SU-DHL-6 (cell line): ENCODE measurements around the gene FRMD3.

ENCODE experiments used
- H2AFZ ChIP-seq: fragments of 200-600 bp; sonication (generic); 2 replicates; pipeline ENCODE4 v1.6.1; 2014; ENCODE audit warnings: low read depth, mild to moderate bottlenecking, moderate library complexity, mixed read lengths, antibody characterized with exemption, low read length; ENCODE audit not compliant: severe bottlenecking
- H3F3A ChIP-seq: fragments of 200-600 bp; shearing (Covaris generic); 2 replicates; pipeline ENCODE4 v1.6.0; 2016; ENCODE audit warnings: antibody characterized with exemption, mild to moderate bottlenecking; ENCODE audit not compliant: insufficient read depth
- H3K27ac ChIP-seq: fragments of 200-600 bp; sonication (generic); 2 replicates; pipeline ENCODE4 v1.5.1; 2016; ENCODE audit warnings: low read depth, mild to moderate bottlenecking, low read length, moderate library complexity, mixed read lengths
- H3K27me3 ChIP-seq: fragments of 200-600 bp; sonication (generic), shearing (Covaris generic); 2 replicates; pipeline ENCODE4 v1.6.0; 2014; ENCODE audit warnings: mild to moderate bottlenecking, low read length
- H3K36me3 ChIP-seq: fragments of 200-600 bp; sonication (generic); 2 replicates; pipeline ENCODE4 v1.6.1; 2014; ENCODE audit warnings: mild to moderate bottlenecking, low read length, mixed read lengths
- H3K4me2 ChIP-seq: fragments of 300-600, 200-600 bp; shearing (Covaris generic), sonication (generic); 2 replicates; pipeline ENCODE4 v1.6.0; 2014; ENCODE audit warnings: low read length, low read depth, mild to moderate bottlenecking; ENCODE audit not compliant: poor library complexity, severe bottlenecking
- H3K4me3 ChIP-seq: fragments of 200-600 bp; sonication (generic); 2 replicates; pipeline ENCODE4 v1.5.1; 2014; ENCODE audit warnings: antibody characterized with exemption, low read length, mild to moderate bottlenecking, mixed read lengths; ENCODE audit not compliant: insufficient read depth, poor library complexity, severe bottlenecking
- H3K79me2 ChIP-seq: fragments of 200-600 bp; sonication (generic); 2 replicates; pipeline ENCODE4 v1.6.1; 2014; ENCODE audit warnings: mild to moderate bottlenecking, low read length, moderate library complexity; ENCODE audit not compliant: insufficient read depth
- H3K9ac ChIP-seq: fragments of 200-600 bp; sonication (generic); 2 replicates; pipeline ENCODE4 v1.7.0; 2014; ENCODE audit warnings: mild to moderate bottlenecking, low read length
- H3K9me2 ChIP-seq: fragments of 200-600 bp; sonication (generic); replicated peaks from 2 replicates; pipeline ENCODE4 v1.6.1; 2014; ENCODE audit warnings: low read length; ENCODE audit not compliant: insufficient read depth
- H3K9me3 ChIP-seq: fragments of 200-600 bp; sonication (generic); 2 replicates; pipeline ENCODE4 v1.6.1; 2014; ENCODE audit warnings: low read length, mixed read lengths; ENCODE audit not compliant: insufficient read depth
- H4K20me1 ChIP-seq: fragments of 200-600 bp; sonication (generic); 2 replicates; pipeline ENCODE4 v1.6.1; 2014; ENCODE audit warnings: low read depth, mild to moderate bottlenecking, antibody characterized with exemption, low read length, moderate library complexity, mixed read lengths
- EZH2phosphoT487 ChIP-seq: fragments of 200-600 bp; sonication (generic), shearing (Covaris generic); conservative IDR thresholded peaks from 2 replicates; pipeline ENCODE4 v1.6.1; 2018; ENCODE audit warnings: mild to moderate bottlenecking, antibody characterized with exemption, low read length, moderate library complexity, mixed read lengths
- TF ChIP-seq, protein P1 (sequence below): fragments of 200-600 bp; sonication (generic); IDR thresholded peaks from one replicate; pipeline ENCODE4 v1.5.1; 2017; ENCODE audit warnings: antibody characterized with exemption, mild to moderate bottlenecking, low read length, moderate library complexity; ENCODE audit not compliant: insufficient read depth, poor library complexity, severe bottlenecking

The FRMD3 gene

DNA sequence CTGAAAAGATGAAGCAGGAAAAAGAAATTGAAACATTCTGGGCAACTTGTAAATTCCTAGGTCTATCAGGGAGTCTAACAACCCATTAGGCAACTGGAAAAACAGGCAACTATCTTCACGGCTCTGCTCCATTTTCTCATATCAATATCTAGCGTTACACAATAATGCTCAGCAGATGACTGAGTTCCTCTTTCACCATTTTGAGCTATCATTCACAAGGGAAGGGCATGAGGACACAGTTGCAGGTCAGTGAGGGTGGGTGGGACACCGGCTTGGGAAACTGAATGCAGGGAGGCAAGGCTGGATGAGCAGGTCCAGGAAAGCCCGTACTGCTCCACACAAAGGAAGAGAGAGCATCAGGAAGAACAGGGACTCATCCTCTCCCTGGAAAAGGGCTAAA lies 67.0 kb downstream of the FRMD3 start:
- Histone ChIP-seq H3K27me3 (no peaks in the 10 kb centered on the region), H3K4me3 (no peak overlapping the region), H3K9me3 (no peaks in the 10 kb centered on the region), H4K20me1 (no peaks in the 10 kb centered on the region), H2AFZ (no peak overlapping the region), H3F3A (no peaks in the 10 kb centered on the region), H3K79me2 (no peaks in the 10 kb centered on the region), H3K9me2 (no peaks in the 10 kb centered on the region), H3K4me2 (no peak overlapping the region), H3K36me3 (no peaks in the 10 kb centered on the region), H3K9ac (no peak overlapping the region), H3K27ac (no peak overlapping the region)
- no peak for TF ChIP-seq EZH2phosphoT487
- TF ChIP-seq, protein P1, sequence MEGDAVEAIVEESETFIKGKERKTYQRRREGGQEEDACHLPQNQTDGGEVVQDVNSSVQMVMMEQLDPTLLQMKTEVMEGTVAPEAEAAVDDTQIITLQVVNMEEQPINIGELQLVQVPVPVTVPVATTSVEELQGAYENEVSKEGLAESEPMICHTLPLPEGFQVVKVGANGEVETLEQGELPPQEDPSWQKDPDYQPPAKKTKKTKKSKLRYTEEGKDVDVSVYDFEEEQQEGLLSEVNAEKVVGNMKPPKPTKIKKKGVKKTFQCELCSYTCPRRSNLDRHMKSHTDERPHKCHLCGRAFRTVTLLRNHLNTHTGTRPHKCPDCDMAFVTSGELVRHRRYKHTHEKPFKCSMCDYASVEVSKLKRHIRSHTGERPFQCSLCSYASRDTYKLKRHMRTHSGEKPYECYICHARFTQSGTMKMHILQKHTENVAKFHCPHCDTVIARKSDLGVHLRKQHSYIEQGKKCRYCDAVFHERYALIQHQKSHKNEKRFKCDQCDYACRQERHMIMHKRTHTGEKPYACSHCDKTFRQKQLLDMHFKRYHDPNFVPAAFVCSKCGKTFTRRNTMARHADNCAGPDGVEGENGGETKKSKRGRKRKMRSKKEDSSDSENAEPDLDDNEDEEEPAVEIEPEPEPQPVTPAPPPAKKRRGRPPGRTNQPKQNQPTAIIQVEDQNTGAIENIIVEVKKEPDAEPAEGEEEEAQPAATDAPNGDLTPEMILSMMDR: no peak

- H3K4me2 ChIP-seq: no peak overlapping the region
- H3K27me3 ChIP-seq: no peaks in the 10 kb centered on the region
- H3K9ac ChIP-seq: no peak overlapping the region
- no peaks in the 10 kb centered on the region for H3K36me3 ChIP-seq
- H4K20me1 ChIP-seq: no peaks in the 10 kb centered on the region
- TF ChIP-seq, protein P1: no peak
- no peaks in the 10 kb centered on the region for H3K9me2 ChIP-seq
- H2AFZ ChIP-seq: no peak overlapping the region
- no peak overlapping the region for H3K4me3 ChIP-seq
- no peaks in the 10 kb centered on the region for H3K9me3 ChIP-seq
- H3K27ac ChIP-seq: no peak overlapping the region
- no peaks in the 10 kb centered on the region for H3F3A ChIP-seq
- H3K79me2 ChIP-seq: no peaks in the 10 kb centered on the region
These were observed 68.5 kb downstream of the FRMD3 start for GRCh38 chr9:83469722-83470121.

- H3K9me2 ChIP-seq: no peaks in the 10 kb centered on the region
- no peak overlapping the region for H3K4me2 ChIP-seq
- TF ChIP-seq EZH2phosphoT487: no peak
- TF ChIP-seq, protein P1: no peak
- no peak overlapping the region for H3K4me3 ChIP-seq
- H3K36me3 ChIP-seq: no peaks in the 10 kb centered on the region
- no peaks in the 10 kb centered on the region for H3K9me3 ChIP-seq
- no peaks in the 10 kb centered on the region for H3F3A ChIP-seq
- H3K27me3 ChIP-seq: no peaks in the 10 kb centered on the region
- no peak overlapping the region for H2AFZ ChIP-seq
- H3K9ac ChIP-seq: no peak overlapping the region
- H3K27ac ChIP-seq: no peak overlapping the region
- H3K79me2 ChIP-seq: no peaks in the 10 kb centered on the region
- no peaks in the 10 kb centered on the region for H4K20me1 ChIP-seq
These were observed 69.4 kb downstream of the FRMD3 start for GRCh38 chr9:83468821-83469220.

DNA sequence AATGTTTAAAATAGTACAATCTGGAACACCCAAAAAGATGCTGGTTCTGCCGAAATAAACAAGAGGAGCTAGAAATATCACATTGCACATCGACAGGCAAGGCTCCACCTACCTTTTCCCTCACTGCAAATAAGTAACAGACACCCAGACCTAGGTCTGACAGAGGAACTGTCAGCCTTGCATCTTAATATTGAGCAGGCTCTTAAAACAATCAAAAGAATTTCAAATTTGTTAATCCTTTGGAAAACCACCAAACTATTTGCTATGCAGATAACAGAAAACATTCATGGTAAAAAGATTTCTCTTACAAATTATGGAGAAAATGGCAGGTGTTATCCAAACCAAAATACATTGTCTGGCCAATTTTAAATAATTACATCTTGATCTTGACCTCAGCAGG lies 71.3 kb downstream of the FRMD3 start:
- Histone ChIP-seq H3K9me2 (no peaks in the 10 kb centered on the region), H3K36me3 (no peaks in the 10 kb centered on the region), H2AFZ (no peak overlapping the region), H3K9ac (no peak overlapping the region), H3K27me3 (no peaks in the 10 kb centered on the region), H3K4me2 (no peak overlapping the region), H3K4me3 (no peak overlapping the region), H4K20me1 (no peaks in the 10 kb centered on the region), H3F3A (no peaks in the 10 kb centered on the region), H3K9me3 (no peaks in the 10 kb centered on the region), H3K79me2 (no peaks in the 10 kb centered on the region), H3K27ac (no peak overlapping the region)
- no peak for TF ChIP-seq EZH2phosphoT487
- TF ChIP-seq, protein P1: no peak
